HG02623 (cell line): ENCODE data around the gene CLDN24.
"Not testable (repeated sequence)": the region's sequence is repeated elsewhere in the genome, so short reads cannot be mapped to it uniquely, and the experiment has no call there.

ENCODE experiments used
- ATAC-seq: cut with Tn5 transposase; IDR thresholded peaks from one replicate; pipeline ENCODE4 v1.9.1; 2021; ENCODE audit warnings: moderate library complexity; ENCODE audit not compliant: unreplicated experiment

The CLDN24 gene

GRCh38 chr4:183347566-183347965 lies 25.3 kb upstream of the CLDN24 start:
- ATAC-seq = no peak

- no peak for ATAC-seq
Measured at GRCh38 chr4:183347146-183347545, 24.9 kb upstream of the CLDN24 start.

- no peak for ATAC-seq
Measured at GRCh38 chr4:183345261-183345660, 23.0 kb upstream of the CLDN24 start.

GRCh38 chr4:183344523-183345255 lies 22.5 kb upstream of the CLDN24 start:
- ATAC-seq = no peak

- no peak for ATAC-seq
Measured at GRCh38 chr4:183343730-183344129, 21.5 kb upstream of the CLDN24 start.

GRCh38 chr4:183342541-183343533 lies 20.6 kb upstream of the CLDN24 start:
- no peak for ATAC-seq

- ATAC-seq = no peak
Measured at GRCh38 chr4:183337833-183338232, 15.6 kb upstream of the CLDN24 start.

GRCh38 chr4:183337349-183337748 lies 15.1 kb upstream of the CLDN24 start:
- ATAC-seq = no peak

GRCh38 chr4:183335369-183335940 lies 13.2 kb upstream of the CLDN24 start:
- no peak for ATAC-seq

GRCh38 chr4:183333983-183334382 lies 11.8 kb upstream of the CLDN24 start:
- no peak for ATAC-seq

GRCh38 chr4:183333202-183333601 lies 11.0 kb upstream of the CLDN24 start:
- ATAC-seq = no peak

- no peak for ATAC-seq
Measured at GRCh38 chr4:183332447-183332846, 10.2 kb upstream of the CLDN24 start.

GRCh38 chr4:183330841-183331240 lies 8.6 kb upstream of the CLDN24 start:
- no peak for ATAC-seq

GRCh38 chr4:183329954-183330742 lies 7.9 kb upstream of the CLDN24 start:
- no peak for ATAC-seq

GRCh38 chr4:183329244-183329643 lies 7.0 kb upstream of the CLDN24 start:
- no peak for ATAC-seq

GRCh38 chr4:183328832-183329231 lies 6.6 kb upstream of the CLDN24 start:
- no peak for ATAC-seq

- ATAC-seq = no peak
Measured at GRCh38 chr4:183327827-183328226, 5.6 kb upstream of the CLDN24 start.

- ATAC-seq = no peak
Measured at GRCh38 chr4:183326853-183327252, 4.6 kb upstream of the CLDN24 start.

- not testable (repeated sequence) for ATAC-seq
Measured at GRCh38 chr4:183326387-183326786, 4.2 kb upstream of the CLDN24 start.

- ATAC-seq = no peak
Measured at GRCh38 chr4:183324619-183325018, 2.4 kb upstream of the CLDN24 start.

GRCh38 chr4:183324056-183324455 lies 1.8 kb upstream of the CLDN24 start:
- ATAC-seq = not testable (repeated sequence)
